ENCODE data around the gene FAM120B.

Gene FAM120B

GRCh38 chr6:170277893-170278742 is 28.4 kb upstream of the FAM120B start:
- H3K36me3 Mint-ChIP-seq (ENCODE audit: insufficient read depth) = peaks cover 2% of the 10 kb centered on the region
- no peaks in the 10 kb centered on the region for H3K9me3 Mint-ChIP-seq
- H3K27ac Mint-ChIP-seq = no peak overlapping the region
- peaks cover 8 to 23% of the 10 kb centered on the region in 2 donors for H3K4me1 Mint-ChIP-seq (ENCODE audit: low read depth in 2 of 2)
- no peak for ATAC-seq (replicated peaks)
- H3K27me3 Mint-ChIP-seq = peaks cover 21 to 77% of the 10 kb centered on the region in 2 donors
- DNase-seq = no peak
- no peak overlapping the region for H3K4me3 Mint-ChIP-seq

DNA sequence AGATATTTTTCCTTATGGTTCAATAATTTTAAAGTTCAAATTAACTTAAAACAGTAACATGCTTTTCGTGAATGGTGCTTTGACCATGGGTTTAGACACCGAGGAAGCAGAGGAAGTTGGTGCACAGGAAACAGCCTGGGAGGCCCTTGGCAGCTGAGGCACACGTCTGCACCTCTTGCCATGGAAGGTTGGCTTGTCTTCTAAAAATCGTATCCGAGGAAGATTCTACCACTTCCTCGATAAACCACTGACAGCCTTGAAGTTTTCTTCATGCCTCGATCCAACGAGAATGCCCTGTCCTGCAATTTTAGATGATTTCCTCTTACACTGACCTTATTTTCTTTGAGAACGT is 27.8 kb upstream of the FAM120B start:
- H3K27ac Mint-ChIP-seq = no peak overlapping the region
- no peak for ATAC-seq (replicated peaks)

GRCh38 chr6:170279426-170279825 is 27.1 kb upstream of the FAM120B start:
- H3K27ac Mint-ChIP-seq = no peak overlapping the region
- H3K4me3 Mint-ChIP-seq = peak overlapping the region in 1 of 2 donors; percentile 26
- peaks cover 2% of the 10 kb centered on the region for H3K36me3 Mint-ChIP-seq (ENCODE audit: insufficient read depth)
- ATAC-seq (replicated peaks) = no peak
- no peak for DNase-seq
- no peaks in the 10 kb centered on the region for H3K9me3 Mint-ChIP-seq
- peaks cover 13 to 64% of the 10 kb centered on the region in 2 donors for H3K27me3 Mint-ChIP-seq
- H3K4me1 Mint-ChIP-seq (ENCODE audit: low read depth in 2 of 2) = peaks cover 2 to 16% of the 10 kb centered on the region in 2 donors

More for the DNA sequence above, 27.8 kb upstream of the FAM120B start:
- Mint-ChIP-seq H3K9me3 (no peaks in the 10 kb centered on the region), H3K27me3 (peaks cover 18 to 71% of the 10 kb centered on the region in 2 donors), H3K36me3 (ENCODE audit: insufficient read depth) (peaks cover 2% of the 10 kb centered on the region), H3K4me1 (ENCODE audit: low read depth in 2 of 2) (peaks cover 6 to 20% of the 10 kb centered on the region in 2 donors), H3K4me3 (no peak overlapping the region)
- DNase-seq = no peak

- H3K36me3 Mint-ChIP-seq (ENCODE audit: insufficient read depth) = peaks cover 2% of the 10 kb centered on the region
- H3K27me3 Mint-ChIP-seq = peaks cover 16 to 61% of the 10 kb centered on the region in 2 donors
- peak in 1 of 3 experiments; percentile 63 for DNase-seq
- H3K4me1 Mint-ChIP-seq (ENCODE audit: low read depth in 2 of 2) = peaks cover 2 to 16% of the 10 kb centered on the region in 2 donors
- peak overlapping the region; percentile 56 to 65 for H3K4me3 Mint-ChIP-seq
- H3K9me3 Mint-ChIP-seq = no peaks in the 10 kb centered on the region
- peak overlapping the region in 1 of 2 donors; percentile 22 for H3K27ac Mint-ChIP-seq
- peak; percentile 79 for ATAC-seq (replicated peaks)
Measured at GRCh38 chr6:170279977-170280688, 26.4 kb upstream of the FAM120B start.

GRCh38 chr6:170280689-170281045 is 25.9 kb upstream of the FAM120B start:
- Mint-ChIP-seq H3K4me1 (ENCODE audit: low read depth in 2 of 2) (peaks cover 2 to 16% of the 10 kb centered on the region in 2 donors), H3K9me3 (no peaks in the 10 kb centered on the region), H3K4me3 (peak overlapping the region; percentile 56 to 65), H3K27ac (peak overlapping the region in 1 of 2 donors; percentile 22), H3K36me3 (ENCODE audit: insufficient read depth) (peaks cover 2% of the 10 kb centered on the region), H3K27me3 (peaks cover 16 to 61% of the 10 kb centered on the region in 2 donors)
- no peak for DNase-seq
- ATAC-seq (replicated peaks) = peak; percentile 71

GRCh38 chr6:170281331-170282292 is 24.9 kb upstream of the FAM120B start:
- DNase-seq = no peak
- H3K4me3 Mint-ChIP-seq = peak overlapping the region in 1 of 2 donors; percentile 8
- H3K27me3 Mint-ChIP-seq = peaks cover 24 to 61% of the 10 kb centered on the region in 2 donors
- ATAC-seq (replicated peaks) = no peak
- no peak overlapping the region for H3K27ac Mint-ChIP-seq
- H3K9me3 Mint-ChIP-seq = no peaks in the 10 kb centered on the region
- peaks cover 2 to 16% of the 10 kb centered on the region in 2 donors for H3K4me1 Mint-ChIP-seq (ENCODE audit: low read depth in 2 of 2)
- H3K36me3 Mint-ChIP-seq (ENCODE audit: insufficient read depth) = peaks cover 2% of the 10 kb centered on the region

- DNase-seq (no peak), ATAC-seq (replicated peaks) (no peak)
- Mint-ChIP-seq H3K4me3 (no peak overlapping the region), H3K27ac (no peak overlapping the region), H3K36me3 (ENCODE audit: insufficient read depth) (peaks cover 2% of the 10 kb centered on the region), H3K4me1 (ENCODE audit: low read depth in 2 of 2) (peaks cover 2 to 16% of the 10 kb centered on the region in 2 donors), H3K27me3 (peaks cover 27 to 61% of the 10 kb centered on the region in 2 donors), H3K9me3 (no peaks in the 10 kb centered on the region)
Measured at GRCh38 chr6:170282512-170283158, 23.9 kb upstream of the FAM120B start.

GRCh38 chr6:170283212-170284081 is 23.1 kb upstream of the FAM120B start:
- ATAC-seq (replicated peaks) = no peak
- no peak overlapping the region for H3K4me3 Mint-ChIP-seq
- peaks cover 30 to 68% of the 10 kb centered on the region in 2 donors for H3K27me3 Mint-ChIP-seq
- H3K27ac Mint-ChIP-seq = no peak overlapping the region
- DNase-seq = no peak
- H3K9me3 Mint-ChIP-seq = no peaks in the 10 kb centered on the region
- H3K36me3 Mint-ChIP-seq (ENCODE audit: insufficient read depth) = peaks cover 5% of the 10 kb centered on the region
- H3K4me1 Mint-ChIP-seq (ENCODE audit: low read depth in 2 of 2) = peaks cover 6 to 19% of the 10 kb centered on the region in 2 donors

DNA sequence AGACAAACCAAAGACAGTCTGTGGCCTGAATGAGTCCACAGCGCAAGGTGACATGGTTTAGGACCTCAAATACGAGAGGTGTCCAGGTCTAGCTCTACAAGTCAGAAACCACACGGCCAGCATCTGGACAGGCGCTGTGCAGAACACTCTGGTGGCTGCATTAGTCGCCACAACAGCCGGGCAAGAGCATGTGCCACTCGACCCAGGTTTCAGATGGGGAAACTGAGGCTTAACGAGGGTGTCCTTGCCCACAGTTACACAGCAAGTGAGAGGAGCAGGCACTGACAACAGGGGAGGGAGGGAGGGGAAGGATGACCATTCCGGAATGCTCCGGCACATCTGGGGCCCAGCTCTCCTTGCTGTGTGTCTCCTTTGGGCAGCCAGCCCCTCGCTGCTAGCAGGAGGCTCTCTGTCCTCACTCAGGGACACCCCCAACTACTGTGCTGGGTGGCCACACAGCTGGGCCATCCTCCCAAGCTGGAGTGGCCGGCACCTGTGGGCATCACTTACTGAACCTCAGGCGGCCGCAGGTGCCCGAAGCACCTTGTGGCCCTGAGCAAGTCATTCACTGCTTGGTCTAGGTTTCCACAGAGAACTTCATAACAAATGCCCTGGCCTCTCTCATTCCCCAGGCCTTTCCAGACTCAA is 22.3 kb upstream of the FAM120B start:
- Mint-ChIP-seq H3K4me1 (ENCODE audit: low read depth in 2 of 2) (peaks cover 12 to 19% of the 10 kb centered on the region in 2 donors), H3K36me3 (ENCODE audit: insufficient read depth) (peaks cover 7% of the 10 kb centered on the region), H3K27ac (no peak overlapping the region), H3K4me3 (no peak overlapping the region), H3K9me3 (no peaks in the 10 kb centered on the region), H3K27me3 (peaks cover 37 to 72% of the 10 kb centered on the region in 2 donors)
- no peak for ATAC-seq (replicated peaks)
- DNase-seq = no peak

DNA sequence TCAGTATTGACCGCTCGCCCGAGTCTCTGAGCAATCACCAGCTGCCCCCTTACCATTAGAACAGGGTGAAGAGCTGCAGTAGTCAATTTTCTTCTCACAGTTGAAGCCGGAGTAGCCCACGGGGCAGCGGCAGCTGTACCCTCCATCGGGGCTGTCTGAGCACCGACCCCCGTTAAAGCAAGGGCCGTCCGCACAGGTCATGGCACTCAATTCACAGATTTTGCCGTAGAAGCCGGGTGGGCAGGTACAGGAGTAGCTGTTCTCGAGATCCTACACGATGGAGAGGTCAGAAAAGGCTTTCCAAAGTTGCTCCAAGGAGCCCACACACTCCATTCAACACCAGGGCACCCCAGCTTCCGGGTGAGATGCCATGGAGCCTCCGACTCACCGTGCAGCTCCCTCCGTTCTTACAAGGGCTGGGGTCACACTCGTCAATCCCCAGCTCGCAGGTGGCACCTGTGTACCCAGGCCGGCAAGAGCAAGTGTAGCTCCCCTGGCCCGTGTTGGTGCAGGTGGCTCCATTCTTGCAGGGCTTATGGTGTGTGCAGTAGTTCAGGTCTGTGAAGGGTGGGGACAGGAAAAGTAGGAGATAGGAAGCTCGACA is 21.6 kb upstream of the FAM120B start:
- H3K36me3 Mint-ChIP-seq (ENCODE audit: insufficient read depth) = peaks cover 8% of the 10 kb centered on the region
- H3K9me3 Mint-ChIP-seq = no peaks in the 10 kb centered on the region
- no peak overlapping the region for H3K4me3 Mint-ChIP-seq
- ATAC-seq (replicated peaks) (no peak), DNase-seq (no peak)
- H3K4me1 Mint-ChIP-seq (ENCODE audit: low read depth in 2 of 2) = peaks cover 11 to 12% of the 10 kb centered on the region in 2 donors
- peaks cover 31 to 68% of the 10 kb centered on the region in 2 donors for H3K27me3 Mint-ChIP-seq
- H3K27ac Mint-ChIP-seq = peak overlapping the region in 1 of 2 donors; percentile 2

DNA sequence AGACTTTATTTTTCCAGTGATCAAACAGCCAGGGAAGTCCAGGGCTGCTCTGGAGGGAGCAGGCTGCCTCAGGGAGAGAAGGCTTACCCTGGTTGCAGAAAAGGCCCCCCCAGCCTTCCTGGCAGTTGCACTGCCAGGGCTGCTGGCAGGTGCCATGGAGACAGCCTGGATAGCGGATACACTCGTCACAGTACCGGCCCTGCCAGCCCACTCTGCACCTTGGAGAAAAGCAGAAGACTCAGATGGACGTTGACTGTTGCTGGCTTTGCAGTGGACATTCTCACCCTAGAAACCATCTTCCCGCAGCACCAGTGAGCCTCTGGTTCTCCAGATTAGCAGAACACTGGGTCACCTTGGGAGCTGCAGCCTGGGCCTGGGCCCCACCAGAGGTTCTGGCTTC is 21.1 kb upstream of the FAM120B start:
- H3K9me3 Mint-ChIP-seq = no peaks in the 10 kb centered on the region
- H3K4me3 Mint-ChIP-seq = no peak overlapping the region
- DNase-seq (no peak), ATAC-seq (replicated peaks) (no peak)
- H3K27ac Mint-ChIP-seq = peak overlapping the region in 1 of 2 donors; percentile 2
- peaks cover 35 to 68% of the 10 kb centered on the region in 2 donors for H3K27me3 Mint-ChIP-seq
- H3K36me3 Mint-ChIP-seq (ENCODE audit: insufficient read depth) = peaks cover 12% of the 10 kb centered on the region
- H3K4me1 Mint-ChIP-seq (ENCODE audit: low read depth in 2 of 2) = peaks cover 15% of the 10 kb centered on the region in 2 donors

Measured in effector memory CD8-positive, alpha-beta T cell (primary cell).